Transverse colon (tissue), 4 donors: ENCODE results near the gene LLPH. TPM values are rescaled to one million over a fixed set of nuclear protein-coding genes. Genes with fewer than 3 reads are reported as not detected.

ENCODE experiments used
- DNase-seq: peaks from one replicate; pipeline ENCODE4 v3.0.0-alpha.2; 2019
- H3K27ac ChIP-seq, 4 donors: fragments of 200-600 bp; sonication (generic); 2 replicates each; pipeline ENCODE4 v1.5.1; 2016 to 2018; ENCODE audit warnings: inconsistent platforms in 4 of 4
- H3K27me3 ChIP-seq: fragments of 200-600 bp; sonication (generic); 2 replicates; pipeline ENCODE4 v1.5.1; 2017; ENCODE audit warnings: inconsistent platforms
- H3K36me3 ChIP-seq, 4 donors: fragments of 200-600 bp; sonication (generic); 2 replicates each; pipeline ENCODE4 v1.5.1; 2017 to 2019; ENCODE audit warnings: inconsistent platforms in 4 of 4
- H3K4me1 ChIP-seq, 4 donors: fragments of 200-600 bp; sonication (generic); 2 replicates each; pipeline ENCODE4 v1.5.1; 2017 to 2020; ENCODE audit warnings: inconsistent platforms in 4 of 4
- H3K4me3 ChIP-seq, 4 donors: fragments of 200-600 bp; sonication (generic); 1 replicate in 1 of 4; 2 replicates in 3 of 4; pipeline versions ENCODE4 v1.5.1 to v1.6.1; 2017 to 2019; ENCODE audit warnings: inconsistent platforms in 4 of 4
- H3K9me3 ChIP-seq, 2 donors: fragments of 200-600 bp; sonication (generic); 2 replicates each; pipeline ENCODE4 v1.5.1; 2017 to 2019; ENCODE audit warnings: inconsistent platforms in 2 of 2
- CTCF ChIP-seq, 5 experiments: fragments of 200-600 bp in 3 of 5; fragments of 450-650 bp in 2 of 5; sonication (generic) in 3 of 5; IDR thresholded peaks; 1 replicate in 2 of 5; 2 replicates in 3 of 5; pipeline ENCODE4 v1.5.1; 2016 to 2017; ENCODE audit warnings: antibody characterized with exemption in 5 of 5, inconsistent platforms in 3 of 5, mild to moderate bottlenecking in 2 of 5, moderate library complexity in 1 of 5
- EP300 ChIP-seq: sonication (generic); formaldehyde crosslinking; IDR thresholded peaks from one replicate; pipeline ENCODE4 v1.6.1; 2017; ENCODE audit warnings: antibody characterized with exemption, low read depth
- POLR2A ChIP-seq: fragments of 450-650 bp; IDR thresholded peaks from one replicate; pipeline ENCODE4 v1.6.1; 2016; ENCODE audit warnings: antibody characterized with exemption, mild to moderate bottlenecking, moderate library complexity
- POLR2AphosphoS5 ChIP-seq, 3 donors: sonication (generic); formaldehyde crosslinking; IDR thresholded peaks; one replicate each; pipeline ENCODE4 v1.6.1; 2016; ENCODE audit warnings: antibody characterized with exemption in 3 of 3
- WGBS, 2 donors: methylation state at CpG; one replicate each; pipeline ENCODE4 v1.1.5; 2018; ENCODE audit warnings: low coverage in 1 of 2; 5-methylcytosine and 5-hydroxymethylcytosine counted together
- in situ Hi-C, 4 donors: fragments of 200-750 bp; cut with MboI; loops; one replicate each; pipeline versions ENCODE4 v1.15.0 to v1.15.1; 2017; ENCODE audit warnings: low sequenced_read_pairs in 3 of 4, low pct_ligation_motif_present in 1 of 4, low pct_unique_long_range_greater_than_20kb in 1 of 4
- intact Hi-C: fragments of 100-400 bp; cut with DNase I; formaldehyde crosslinking; loops from one replicate; pipeline ENCODE4 v1.15.1; 2023; ENCODE audit warnings: low total_unique reads
- total RNA-seq, 4 donors: library from RNA; depleted of rRNA; stranded (reverse); fragments of >200 nt; gene quantifications; one replicate each; pipeline ENCODE4 v1.1.0, GENCODE V29; 2016

LLPH gene
- total RNA-seq, 4 donors from 2014 or later, result 3.5 to 4.9 (median 3.9) TPM

GRCh38 chr12:66083766-66084165, 46.8 kb downstream of the LLPH start:
- intact Hi-C loops, result loop anchor here (10.0 kb wide), 1 partner anchor 1189 kb away; no protein-coding TSS in a partner anchor
- in situ Hi-C loops, result loop anchor here (10.0 to 25.0 kb wide), 4 partner anchors 521 to 1196 kb away; no protein-coding TSS in a partner anchor
- Histone ChIP-seq H3K4me3 (no peak overlapping the region), H3K36me3 (no peaks in the 10 kb centered on the region), H3K27ac (no peak overlapping the region), H3K9me3 (no peaks in the 10 kb centered on the region), H3K27me3 (no peaks in the 10 kb centered on the region), H3K4me1 (no peaks in the 10 kb centered on the region)
- no peak for DNase-seq
- TF ChIP-seq CTCF (IDR thresholded peaks at IDR 0.05) (no peak), POLR2A (no peak), EP300 (no peak), POLR2AphosphoS5 (IDR thresholded peaks at IDR 0.05) (no peak)
- 78 to 87% methylated on average over 1 of the region's 1 CpG for WGBS, 2 donors

GRCh38 chr12:66082744-66083143, 47.8 kb downstream of the LLPH start:
- 74 to 88% methylated on average over 1 of the region's 1 CpG for WGBS, 2 donors
- intact Hi-C loops (loop anchor here (10.0 kb wide), 1 partner anchor 1188 kb away; no protein-coding TSS in a partner anchor), in situ Hi-C loops (loop anchor here (10.0 to 25.0 kb wide), 4 partner anchors 520 to 1195 kb away; no protein-coding TSS in a partner anchor)
- DNase-seq, result no peak
- Histone ChIP-seq H3K4me3 (no peak overlapping the region), H3K36me3 (no peaks in the 10 kb centered on the region), H3K27me3 (no peaks in the 10 kb centered on the region), H3K4me1 (no peaks in the 10 kb centered on the region), H3K27ac (no peak overlapping the region), H3K9me3 (no peaks in the 10 kb centered on the region)
- no peak for TF ChIP-seq POLR2AphosphoS5 (IDR thresholded peaks at IDR 0.05)
- TF ChIP-seq CTCF (IDR thresholded peaks at IDR 0.05), result no peak
- no peak for TF ChIP-seq EP300
- TF ChIP-seq POLR2A, result no peak

GRCh38 chr12:66080791-66081190, 49.8 kb downstream of the LLPH start:
- no peaks in the 10 kb centered on the region for H3K27me3 ChIP-seq
- intact Hi-C loops, result loop anchor here (10.0 kb wide), 1 partner anchor 1186 kb away; no protein-coding TSS in a partner anchor
- H3K27ac ChIP-seq, result no peak overlapping the region
- 84 to 94% methylated on average over 4 of the region's 4 CpGs for WGBS, 2 donors
- H3K4me1 ChIP-seq, result no peaks in the 10 kb centered on the region
- in situ Hi-C loops, result loop anchor here (10.0 to 25.0 kb wide), 4 partner anchors 518 to 1193 kb away; no protein-coding TSS in a partner anchor
- TF ChIP-seq EP300 (no peak), POLR2A (no peak), CTCF (IDR thresholded peaks at IDR 0.05) (no peak), POLR2AphosphoS5 (IDR thresholded peaks at IDR 0.05) (no peak)
- no peak for DNase-seq
- no peaks in the 10 kb centered on the region for H3K9me3 ChIP-seq
- no peak overlapping the region for H3K4me3 ChIP-seq
- no peaks in the 10 kb centered on the region for H3K36me3 ChIP-seq

GRCh38 chr12:66077542-66077941, 53.0 kb downstream of the LLPH start:
- Histone ChIP-seq H3K27ac (no peak overlapping the region), H3K4me1 (no peaks in the 10 kb centered on the region), H3K36me3 (no peaks in the 10 kb centered on the region), H3K27me3 (no peaks in the 10 kb centered on the region), H3K9me3 (no peaks in the 10 kb centered on the region), H3K4me3 (no peak overlapping the region)
- TF ChIP-seq EP300, result no peak
- TF ChIP-seq POLR2A, result no peak
- TF ChIP-seq POLR2AphosphoS5 (IDR thresholded peaks at IDR 0.05), result no peak
- TF ChIP-seq CTCF (IDR thresholded peaks at IDR 0.05), result no peak
- no peak for DNase-seq
- 90 to 100% methylated on average over 1 of the region's 1 CpG for WGBS, 2 donors
- in situ Hi-C loops (loop anchor here (25.0 kb wide), 3 partner anchors 515 to 1190 kb away; no protein-coding TSS in a partner anchor), intact Hi-C loops (no loop called here)
